ENCODE measurements around the gene PKD1L1. TPM values are rescaled to one million over a fixed set of nuclear protein-coding genes. Genes with fewer than 3 reads are reported as not detected.

Gene PKD1L1
- total RNA-seq, 4 donors from 2014 or later = 0.38 to 81.7 (median 0.82) TPM

DNA sequence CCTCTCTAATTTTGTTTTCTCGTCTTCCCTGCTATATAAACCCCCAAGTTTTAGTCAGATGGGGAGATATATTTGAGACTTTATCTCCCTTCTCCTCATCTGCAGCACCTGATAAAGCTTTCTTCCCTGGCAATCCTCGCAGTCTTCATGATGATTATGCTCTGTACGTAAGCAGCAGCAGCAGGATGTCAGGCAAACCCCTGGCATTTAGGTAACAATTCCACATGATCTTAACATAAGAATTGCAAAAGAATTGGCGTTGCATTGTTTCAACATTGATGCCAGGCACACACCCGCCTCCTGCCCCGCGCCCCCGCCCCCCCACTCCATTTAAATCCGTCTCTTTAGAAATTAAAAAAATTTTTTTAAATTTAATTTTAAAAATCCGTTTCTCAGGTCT, 6.1 kb downstream of the PKD1L1 start:
- TF ChIP-seq, protein P1, sequence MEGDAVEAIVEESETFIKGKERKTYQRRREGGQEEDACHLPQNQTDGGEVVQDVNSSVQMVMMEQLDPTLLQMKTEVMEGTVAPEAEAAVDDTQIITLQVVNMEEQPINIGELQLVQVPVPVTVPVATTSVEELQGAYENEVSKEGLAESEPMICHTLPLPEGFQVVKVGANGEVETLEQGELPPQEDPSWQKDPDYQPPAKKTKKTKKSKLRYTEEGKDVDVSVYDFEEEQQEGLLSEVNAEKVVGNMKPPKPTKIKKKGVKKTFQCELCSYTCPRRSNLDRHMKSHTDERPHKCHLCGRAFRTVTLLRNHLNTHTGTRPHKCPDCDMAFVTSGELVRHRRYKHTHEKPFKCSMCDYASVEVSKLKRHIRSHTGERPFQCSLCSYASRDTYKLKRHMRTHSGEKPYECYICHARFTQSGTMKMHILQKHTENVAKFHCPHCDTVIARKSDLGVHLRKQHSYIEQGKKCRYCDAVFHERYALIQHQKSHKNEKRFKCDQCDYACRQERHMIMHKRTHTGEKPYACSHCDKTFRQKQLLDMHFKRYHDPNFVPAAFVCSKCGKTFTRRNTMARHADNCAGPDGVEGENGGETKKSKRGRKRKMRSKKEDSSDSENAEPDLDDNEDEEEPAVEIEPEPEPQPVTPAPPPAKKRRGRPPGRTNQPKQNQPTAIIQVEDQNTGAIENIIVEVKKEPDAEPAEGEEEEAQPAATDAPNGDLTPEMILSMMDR (IDR thresholded peaks at IDR 0.05) = no peak
- ATAC-seq (ENCODE audit: low FRiP score) (no peak), DNase-seq (ENCODE audit: low spot score) (no peak)

DNA sequence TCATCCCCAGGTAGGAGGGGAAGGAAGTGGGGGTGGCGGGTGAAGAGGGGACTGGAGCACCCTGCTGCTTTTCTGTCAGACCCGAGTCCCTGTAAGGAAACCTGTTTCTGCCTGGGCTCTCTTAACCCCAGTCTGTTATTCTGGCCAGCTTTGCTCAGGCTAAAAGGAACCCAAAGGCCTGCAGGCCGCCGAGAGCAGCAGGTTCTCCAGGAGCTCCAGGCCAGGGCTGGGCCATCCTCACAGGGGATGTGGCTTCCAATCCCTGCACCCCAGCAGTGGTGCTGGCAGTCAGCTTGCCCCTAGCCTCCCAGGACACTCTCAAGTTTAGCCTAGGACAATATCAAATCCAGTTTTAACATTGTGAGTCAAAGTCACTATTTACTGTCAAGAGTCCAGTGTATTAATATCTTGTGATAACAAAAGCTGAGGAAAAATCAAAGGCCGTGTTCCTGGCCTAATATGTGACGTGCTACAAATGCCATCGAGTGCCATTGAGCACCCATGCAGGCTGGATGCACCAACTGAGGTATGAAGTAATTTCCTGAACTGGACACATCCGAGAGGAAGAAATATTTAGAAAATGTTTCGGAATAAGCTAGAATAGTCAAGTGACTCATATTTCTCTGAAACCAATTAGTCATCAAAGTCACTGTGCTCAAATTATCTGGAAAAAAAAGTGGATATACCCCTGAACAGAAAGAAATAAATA, 7.0 kb downstream of the PKD1L1 start:
- TF ChIP-seq, protein P1 (IDR thresholded peaks at IDR 0.05) = no peak
- DNase-seq (ENCODE audit: low spot score) (no peak), ATAC-seq (ENCODE audit: low FRiP score) (peak; percentile 39)

DNA sequence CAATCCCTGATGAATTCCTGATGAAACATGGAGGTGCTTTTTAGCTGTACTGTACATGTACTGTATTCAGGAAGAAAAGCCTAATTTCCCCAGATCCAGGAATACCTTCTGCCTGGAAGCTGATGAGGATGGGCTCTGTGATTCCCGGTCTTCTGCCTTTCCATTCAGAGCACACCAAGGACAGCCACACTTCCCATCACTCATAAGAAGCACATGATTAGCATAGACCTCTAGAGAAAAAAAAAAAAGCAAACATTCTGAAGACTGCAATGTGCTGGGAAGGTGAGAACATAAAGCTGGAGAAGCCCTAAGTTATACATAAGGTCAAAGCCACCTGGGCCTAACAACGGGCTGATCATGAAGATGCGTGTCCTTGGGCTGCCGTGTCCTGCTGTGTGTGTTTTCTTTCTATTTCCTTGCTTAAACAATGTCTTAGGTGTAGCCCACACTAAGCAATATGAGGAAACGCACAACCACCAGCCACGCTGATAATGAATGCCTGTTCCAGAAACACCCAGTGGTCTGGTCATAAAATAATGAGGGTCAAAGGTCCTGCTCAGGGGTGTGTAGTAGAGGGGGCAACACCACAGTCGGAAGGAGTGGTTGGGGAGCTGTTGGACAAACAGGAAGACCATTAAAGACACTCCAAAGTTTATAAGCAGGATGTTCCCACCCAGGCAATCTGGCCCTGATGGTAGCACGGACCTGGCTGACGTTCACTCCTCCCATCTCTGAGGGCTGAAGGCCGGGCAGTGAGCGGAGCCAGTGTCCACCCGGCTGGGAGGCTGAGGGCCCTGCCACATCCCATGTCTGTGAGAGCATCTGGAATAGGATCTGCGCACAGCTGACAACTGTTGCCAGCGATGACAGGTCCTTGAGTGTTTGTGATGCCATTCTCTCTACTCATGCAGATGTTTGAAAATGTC, 7.9 kb downstream of the PKD1L1 start:
- no peak for ATAC-seq (ENCODE audit: low FRiP score)

DNA sequence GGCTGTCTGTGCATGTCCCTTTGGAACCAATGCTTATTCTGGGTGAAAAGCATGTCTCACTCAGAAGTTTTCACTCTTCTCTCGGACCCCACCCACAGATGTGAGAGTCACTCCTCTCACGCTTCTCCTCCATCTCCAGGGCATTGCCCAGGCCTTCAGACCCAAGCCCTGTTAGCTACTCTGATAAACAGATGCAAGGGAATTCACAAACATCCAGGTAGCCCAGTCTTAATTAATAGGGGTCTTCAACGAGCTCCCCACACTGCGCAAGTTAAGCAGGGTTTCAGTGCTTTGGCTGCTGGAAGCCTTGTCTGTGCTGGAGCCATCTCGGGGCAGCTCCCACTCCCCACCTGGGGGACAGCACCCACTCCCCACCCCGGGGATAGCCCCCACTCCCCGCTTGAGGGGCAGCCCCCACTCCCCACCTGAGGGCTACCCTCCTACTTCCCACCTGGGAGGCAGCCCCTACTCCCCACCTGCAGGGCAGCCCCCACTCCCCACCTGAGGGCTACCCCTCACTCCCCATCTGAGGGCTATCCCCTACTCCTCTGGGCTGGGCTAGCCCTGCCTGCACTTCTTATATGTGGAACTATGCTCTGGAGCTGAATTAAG, 8.7 kb downstream of the PKD1L1 start:
- ATAC-seq (ENCODE audit: low FRiP score) = no peak
- DNase-seq (ENCODE audit: low spot score) = no peak
- TF ChIP-seq, protein P1 (IDR thresholded peaks at IDR 0.05) = no peak

More for the DNA sequence above, 7.9 kb downstream of the PKD1L1 start:
- no peak for DNase-seq (ENCODE audit: low spot score)
- TF ChIP-seq, protein P1 (IDR thresholded peaks at IDR 0.05) = no peak

DNA sequence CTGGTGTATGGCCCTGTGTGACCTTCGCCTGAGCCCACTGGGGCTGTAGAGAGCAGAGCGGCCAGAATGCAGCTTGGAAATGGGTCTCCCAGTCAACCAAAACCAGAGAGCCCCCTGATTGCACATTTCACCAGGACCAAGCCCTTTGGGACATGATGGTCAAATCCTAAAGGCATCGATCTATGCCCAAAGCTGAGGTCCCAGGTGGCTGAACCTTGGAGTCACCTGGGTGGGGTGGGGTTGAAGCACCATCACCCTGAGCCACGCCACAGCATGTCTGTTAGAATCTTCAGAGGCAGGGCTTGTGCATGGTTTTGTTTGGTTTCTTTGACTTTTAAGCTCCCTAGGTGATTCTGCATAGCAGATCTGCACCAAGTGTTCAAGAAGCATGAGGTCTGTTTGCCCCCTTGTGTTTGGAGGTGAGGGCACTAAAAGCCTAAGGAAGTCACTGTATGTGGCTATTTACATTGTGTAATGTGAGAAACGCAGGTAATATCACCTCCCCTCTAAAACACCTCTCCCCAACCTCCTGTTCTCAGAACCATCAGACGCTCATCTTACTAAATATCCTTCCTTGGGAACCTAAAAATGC, 9.6 kb downstream of the PKD1L1 start:
- ATAC-seq (ENCODE audit: low FRiP score) (no peak), DNase-seq (ENCODE audit: low spot score) (no peak)
- TF ChIP-seq, protein P1 (IDR thresholded peaks at IDR 0.05) = no peak

DNA sequence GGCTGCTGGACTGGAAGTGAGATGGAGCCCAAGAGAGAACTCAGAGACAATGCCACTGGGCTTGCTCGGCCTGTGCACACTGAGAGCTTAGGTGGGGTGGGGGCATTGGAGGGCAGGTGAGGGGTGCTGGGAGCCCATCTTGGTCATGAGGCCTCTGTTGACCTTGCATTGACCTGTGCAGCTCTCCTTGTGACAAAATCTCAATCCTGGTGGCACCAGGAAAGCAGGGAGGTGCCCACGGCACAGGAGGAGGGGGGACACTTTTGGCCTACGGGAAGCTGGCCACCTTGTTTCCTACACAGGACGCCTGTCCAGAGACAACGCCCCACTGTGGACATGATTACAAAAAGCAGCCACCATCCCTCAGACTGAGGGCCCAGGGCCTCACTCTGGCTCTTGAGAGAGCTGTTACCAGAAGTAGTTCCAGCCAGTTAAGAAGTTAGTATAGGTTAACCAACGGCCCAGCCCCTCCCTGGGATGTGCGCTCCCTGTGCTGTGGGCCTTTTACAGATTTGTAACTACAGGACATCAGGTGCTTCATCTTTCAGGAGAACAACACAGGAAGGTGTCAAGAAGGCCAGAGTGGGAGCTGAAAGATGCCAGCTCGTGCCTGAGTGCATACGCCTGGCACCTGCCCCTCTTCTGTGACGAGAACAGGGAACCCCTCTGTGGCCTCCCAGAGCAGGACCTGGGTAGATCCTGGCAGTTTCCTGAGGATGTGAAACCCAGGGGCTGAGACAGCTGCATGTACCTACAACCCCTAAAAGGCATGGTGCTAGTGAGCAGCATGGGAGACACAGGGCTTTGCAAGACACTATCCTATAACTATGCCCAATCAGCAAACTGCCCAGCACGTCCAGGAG, 10.3 kb downstream of the PKD1L1 start:
- DNase-seq (ENCODE audit: low spot score) = no peak

More for the DNA sequence above, 10.3 kb downstream of the PKD1L1 start:
- TF ChIP-seq, protein P1 (IDR thresholded peaks at IDR 0.05) = no peak
- no peak for ATAC-seq (ENCODE audit: low FRiP score)
